BLaER1 treated with 17β-estradiol and CSF1 and Interleukin-3, amounts not matched to agents 10 nM and 100 nM (cell line): ENCODE results near the gene APBA1.

Experiments used
- H3K27ac ChIP-seq, 11 experiments: shearing (Covaris generic); formaldehyde crosslinking; 2 replicates each; pipeline ENCODE4 v1.8.1; 2022
- H3K27me3 ChIP-seq, 11 experiments: shearing (Covaris generic); formaldehyde crosslinking; 2 replicates each; pipeline ENCODE4 v1.8.1; 2022
- H3K36me3 ChIP-seq, 11 experiments: shearing (Covaris generic); formaldehyde crosslinking; 2 replicates each; pipeline ENCODE4 v1.8.1; 2022
- H3K4me1 ChIP-seq, 10 experiments: shearing (Covaris generic); formaldehyde crosslinking; 2 replicates each; pipeline ENCODE4 v1.8.1; 2022
- H3K4me2 ChIP-seq, 11 experiments: shearing (Covaris generic); formaldehyde crosslinking; 2 replicates each; pipeline ENCODE4 v1.8.1; 2022
- H3K4me3 ChIP-seq, 10 experiments: shearing (Covaris generic); formaldehyde crosslinking; 2 replicates each; pipeline ENCODE4 v1.8.1; 2022
- H3K9ac ChIP-seq, 11 experiments: shearing (Covaris generic); formaldehyde crosslinking; 2 replicates each; pipeline ENCODE4 v1.8.1; 2022
- H3K9me3 ChIP-seq, 11 experiments: shearing (Covaris generic); formaldehyde crosslinking; replicated peaks in 1 of 11; 2 replicates each; pipeline ENCODE4 v1.8.1; 2022
- H4K20me1 ChIP-seq, 11 experiments: shearing (Covaris generic); formaldehyde crosslinking; 2 replicates each; pipeline ENCODE4 v1.8.1; 2022
- Cebpa-rat ChIP-seq, 11 experiments: shearing (Covaris generic); IDR thresholded peaks; 2 replicates each; pipeline ENCODE4 v1.8.1; 2022

Gene APBA1

DNA sequence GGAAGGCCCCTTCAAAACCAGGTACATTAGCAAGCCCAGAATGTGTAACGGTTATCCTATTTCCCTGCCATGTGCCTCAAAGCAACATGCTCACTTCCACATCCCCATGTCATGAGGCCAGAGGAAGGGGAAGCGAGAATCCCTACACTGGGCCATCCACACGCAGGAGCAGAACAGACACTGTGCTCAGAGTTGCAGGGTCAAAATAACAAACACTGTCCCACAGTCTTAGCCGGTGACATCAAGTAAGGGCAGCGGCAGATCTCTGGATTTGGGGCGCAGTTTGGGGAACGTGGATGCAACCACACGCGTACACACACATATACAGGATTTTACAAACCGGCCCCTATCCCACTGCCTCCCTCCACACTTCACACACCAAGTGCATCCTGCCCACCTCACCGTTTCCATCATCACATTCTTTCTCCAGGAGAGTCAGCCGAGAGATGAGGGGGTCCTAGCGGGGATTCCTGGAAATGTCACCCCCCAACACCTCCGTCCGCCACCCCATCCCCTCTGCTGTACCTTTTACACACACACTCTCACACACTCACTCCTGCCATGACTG is 776 bp downstream of the APBA1 start:
- H4K20me1 ChIP-seq: no peaks in the 10 kb centered on the region
- H3K4me1 ChIP-seq: peaks cover 31 to 57% (median 39%) of the 10 kb centered on the region in 10 experiments
- TF ChIP-seq Cebpa-rat (IDR thresholded peaks at IDR 0.05): no peak
- H3K9me3 ChIP-seq: no peaks in the 10 kb centered on the region
- no peaks in the 10 kb centered on the region for H3K27me3 ChIP-seq
- H3K4me2 ChIP-seq: peak overlapping the region; percentile 92 to 98 (median 94)
- peak overlapping the region; percentile 69 to 84 (median 80) for H3K9ac ChIP-seq
- peak overlapping the region; percentile 26 to 78 (median 54); a peak in 17 of 22 replicates for H3K27ac ChIP-seq
- H3K36me3 ChIP-seq: no peaks in the 10 kb centered on the region
- H3K4me3 ChIP-seq: peak overlapping the region; percentile 66 to 91 (median 86)

DNA sequence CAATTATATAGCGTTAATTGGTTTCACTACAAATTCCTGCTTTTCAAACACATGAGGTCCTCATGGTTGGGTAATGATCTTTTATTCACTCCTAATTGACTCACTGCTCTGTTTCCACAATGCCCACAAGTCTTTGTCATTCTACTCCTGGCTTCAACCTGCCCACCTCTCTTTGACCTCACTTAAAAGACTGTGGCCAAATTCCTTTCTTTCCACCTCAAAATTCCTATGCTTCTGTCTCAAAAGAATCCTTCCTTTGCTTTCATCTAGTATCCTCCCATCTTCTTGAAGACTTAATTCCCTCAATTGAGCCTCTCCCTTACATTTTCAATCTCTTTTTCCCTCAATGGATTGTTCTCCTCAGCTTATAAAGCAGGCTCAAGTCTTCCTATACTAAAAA is 4.9 kb downstream of the APBA1 start:
- H3K9ac ChIP-seq: no peak overlapping the region
- H4K20me1 ChIP-seq: 0 out of 22 replicates have a peak, but pooled peaks cover 0 to 3% (median 0%) of the 10 kb centered on the region in 11 experiments
- no peak for TF ChIP-seq Cebpa-rat (IDR thresholded peaks at IDR 0.05)
- no peak overlapping the region for H3K4me3 ChIP-seq
- H3K4me1 ChIP-seq: peaks cover 15 to 56% (median 27%) of the 10 kb centered on the region in 10 experiments
- H3K4me2 ChIP-seq: no peak overlapping the region
- no peaks in the 10 kb centered on the region for H3K9me3 ChIP-seq
- no peaks in the 10 kb centered on the region for H3K27me3 ChIP-seq
- no peak overlapping the region for H3K27ac ChIP-seq
- H3K36me3 ChIP-seq: no peaks in the 10 kb centered on the region

DNA sequence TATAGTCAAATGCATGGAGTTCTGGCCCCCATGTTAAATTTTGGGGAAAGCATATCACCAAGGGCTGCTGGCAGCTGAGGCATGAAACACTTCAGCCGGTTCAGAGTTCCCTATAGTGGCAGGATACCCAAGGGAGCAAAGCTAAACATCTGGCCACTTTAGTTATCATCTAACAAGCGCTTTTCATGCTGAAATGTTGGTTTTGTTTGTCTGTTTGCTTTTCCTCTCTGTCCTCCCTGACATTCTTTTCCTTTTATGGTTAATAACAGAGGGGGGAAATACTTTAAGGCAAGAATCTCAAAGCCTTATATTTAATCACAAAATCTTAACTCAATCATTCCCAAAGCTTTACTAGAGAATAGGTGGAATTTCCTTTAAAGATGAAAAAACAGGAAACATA is 11.9 kb downstream of the APBA1 start:
- Histone ChIP-seq H3K27me3 (no peaks in the 10 kb centered on the region), H3K4me1 (peaks cover 0 to 59% (median 45%) of the 10 kb centered on the region in 10 experiments; a peak in 17 of 20 replicates), H3K27ac (0 out of 22 replicates have a peak overlapping the region, but pooled peaks of 2 of the 11 experiments have one; percentile 1 to 11), H3K36me3 (no peaks in the 10 kb centered on the region; a peak in 1 of 22 replicates), H3K9ac (no peak overlapping the region), H4K20me1 (peaks cover 0 to 6% (median 0%) of the 10 kb centered on the region in 11 experiments; a peak in 1 of 22 replicates), H3K4me3 (no peak overlapping the region), H3K4me2 (peak overlapping the region in 8 of 11 experiments; percentile 21 to 77 (median 56); a peak in 15 of 22 replicates), H3K9me3 (0 out of 22 replicates have a peak, but pooled peaks cover 0 to 4% (median 0%) of the 10 kb centered on the region in 11 experiments)
- no peak for TF ChIP-seq Cebpa-rat (IDR thresholded peaks at IDR 0.05)

DNA sequence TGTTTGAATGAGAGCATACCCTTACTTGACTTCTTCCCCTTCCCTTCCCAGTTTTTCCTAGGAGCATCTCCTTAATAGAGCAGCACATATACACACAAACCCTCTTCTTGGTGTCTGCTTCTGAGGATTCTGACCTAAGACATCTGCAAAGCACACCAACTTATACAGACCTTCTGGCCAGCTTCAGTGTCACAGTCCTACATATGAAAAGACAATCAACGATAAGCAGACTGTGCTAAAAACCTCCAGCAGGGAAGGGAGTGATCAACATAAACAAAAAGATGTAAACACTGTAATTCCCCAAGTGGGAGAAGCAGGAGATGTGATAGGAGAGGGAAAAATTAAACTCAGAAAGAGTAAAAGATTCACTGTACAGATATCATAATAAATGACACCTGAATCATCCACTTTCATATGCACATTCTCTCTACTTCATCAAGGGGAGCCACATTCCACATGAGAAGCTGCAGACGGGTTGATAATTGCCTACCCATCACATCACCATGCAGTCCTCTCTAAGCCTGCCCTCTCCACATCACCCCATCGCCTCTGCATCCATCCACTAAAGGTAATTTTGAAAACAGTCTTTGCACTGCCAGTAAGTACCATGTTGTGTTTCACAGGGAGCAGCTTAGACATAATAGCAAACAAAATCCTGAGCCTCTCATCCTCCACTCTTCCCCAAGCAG is 13.0 kb downstream of the APBA1 start:
- no peak for TF ChIP-seq Cebpa-rat (IDR thresholded peaks at IDR 0.05)
- Histone ChIP-seq H3K4me3 (no peak overlapping the region), H3K9me3 (peaks cover 0 to 4% (median 0%) of the 10 kb centered on the region in 11 experiments; a peak in 1 of 22 replicates), H3K4me2 (peak overlapping the region in 7 of 11 experiments; percentile 24 to 75 (median 50); a peak in 10 of 22 replicates), H3K27me3 (no peaks in the 10 kb centered on the region), H3K9ac (no peak overlapping the region), H3K36me3 (no peaks in the 10 kb centered on the region; a peak in 1 of 22 replicates), H3K4me1 (peaks cover 0 to 51% (median 44%) of the 10 kb centered on the region in 10 experiments; a peak in 17 of 20 replicates), H4K20me1 (peaks cover 0 to 6% (median 0%) of the 10 kb centered on the region in 11 experiments; a peak in 1 of 22 replicates), H3K27ac (no peak overlapping the region)

DNA sequence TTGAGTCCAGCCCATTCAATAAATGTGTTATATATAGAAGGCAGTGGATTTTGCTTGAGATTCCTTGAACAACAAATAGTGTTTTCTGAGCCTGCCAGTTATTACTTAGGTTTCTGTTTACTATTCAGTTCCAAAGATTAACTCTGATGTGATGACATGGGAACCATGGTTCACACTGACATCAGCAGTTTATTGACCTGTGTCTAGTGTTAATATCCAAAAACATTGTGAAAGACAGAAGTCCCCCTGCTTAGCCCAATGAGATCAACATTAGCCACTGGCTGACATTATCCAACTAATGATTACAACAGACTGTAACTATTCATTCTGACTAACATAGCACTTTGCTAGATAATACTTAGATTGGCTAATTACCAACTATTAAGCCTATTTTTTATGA is 14.9 kb downstream of the APBA1 start:
- TF ChIP-seq Cebpa-rat (IDR thresholded peaks at IDR 0.05): no peak
- Histone ChIP-seq H4K20me1 (peaks cover 0 to 4% (median 0%) of the 10 kb centered on the region in 11 experiments; a peak in 1 of 22 replicates), H3K9me3 (peaks cover 0 to 17% (median 3%) of the 10 kb centered on the region in 11 experiments; a peak in 9 of 22 replicates)

GRCh38 chr9:69655065-69655464 is 17.1 kb downstream of the APBA1 start:
- Histone ChIP-seq H3K27me3 (no peaks in the 10 kb centered on the region), H3K4me1 (peaks cover 0 to 44% (median 34%) of the 10 kb centered on the region in 10 experiments; a peak in 18 of 20 replicates), H3K9me3 (peaks cover 0 to 27% (median 8%) of the 10 kb centered on the region in 11 experiments; a peak in 11 of 22 replicates), H3K9ac (no peak overlapping the region), H3K36me3 (peaks cover 0 to 4% (median 0%) of the 10 kb centered on the region in 11 experiments; a peak in 2 of 22 replicates), H3K4me3 (no peak overlapping the region), H3K4me2 (no peak overlapping the region), H4K20me1 (no peaks in the 10 kb centered on the region), H3K27ac (no peak overlapping the region)
- TF ChIP-seq Cebpa-rat (IDR thresholded peaks at IDR 0.05): no peak

More for the DNA sequence above, 14.9 kb downstream of the APBA1 start:
- Histone ChIP-seq H3K4me2 (no peak overlapping the region), H3K4me3 (no peak overlapping the region), H3K4me1 (peaks cover 0 to 46% (median 41%) of the 10 kb centered on the region in 10 experiments; a peak in 17 of 20 replicates), H3K9ac (no peak overlapping the region), H3K27ac (no peak overlapping the region), H3K36me3 (peaks cover 0 to 4% (median 0%) of the 10 kb centered on the region in 11 experiments; a peak in 1 of 22 replicates), H3K27me3 (no peaks in the 10 kb centered on the region)

DNA sequence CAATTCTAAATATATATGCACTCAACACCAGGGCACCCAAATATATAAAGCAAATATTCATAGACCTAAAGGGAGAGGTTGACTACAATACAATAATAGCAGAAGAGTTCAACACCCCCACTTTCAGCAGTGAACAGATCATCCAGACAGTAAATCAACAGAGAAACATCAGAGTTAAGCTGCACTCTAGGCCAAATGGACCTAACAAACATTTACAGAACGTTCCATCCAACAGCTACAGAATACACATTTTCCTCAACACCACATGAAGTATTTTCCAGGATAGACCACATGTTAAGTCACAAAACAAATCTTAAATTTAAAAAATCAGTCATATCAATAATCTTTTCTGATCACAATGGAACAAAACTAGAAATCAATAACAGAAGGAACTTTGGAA is 18.9 kb downstream of the APBA1 start:
- Histone ChIP-seq H3K4me3 (no peak overlapping the region), H3K4me1 (peaks cover 0 to 44% (median 32%) of the 10 kb centered on the region in 10 experiments; a peak in 18 of 20 replicates), H3K9ac (no peak overlapping the region), H3K27ac (no peak overlapping the region), H3K27me3 (no peaks in the 10 kb centered on the region), H4K20me1 (no peaks in the 10 kb centered on the region), H3K9me3 (peaks cover 0 to 27% (median 8%) of the 10 kb centered on the region in 11 experiments; a peak in 11 of 22 replicates), H3K4me2 (no peak overlapping the region), H3K36me3 (peaks cover 0 to 4% (median 0%) of the 10 kb centered on the region in 11 experiments; a peak in 2 of 22 replicates)
- TF ChIP-seq Cebpa-rat (IDR thresholded peaks at IDR 0.05): no peak

GRCh38 chr9:69649566-69650250 is 22.5 kb downstream of the APBA1 start:
- no peak overlapping the region for H3K9ac ChIP-seq
- H3K27me3 ChIP-seq: no peaks in the 10 kb centered on the region
- 0 out of 22 replicates have a peak, but pooled peaks of 1 of the 11 experiments have one; percentile 15 for TF ChIP-seq Cebpa-rat (IDR thresholded peaks at IDR 0.05)
- peak overlapping the region in 10 of 11 experiments; percentile 23 to 74 (median 60); a peak in 19 of 22 replicates for H3K4me2 ChIP-seq
- H3K36me3 ChIP-seq: peaks cover 0 to 10% (median 0%) of the 10 kb centered on the region in 11 experiments; a peak in 7 of 22 replicates
- H3K4me1 ChIP-seq: peaks cover 0 to 53% (median 32%) of the 10 kb centered on the region in 10 experiments; a peak in 18 of 20 replicates
- peak overlapping the region in 2 of 11 experiments; percentile 28 to 42; a peak in 2 of 22 replicates for H3K27ac ChIP-seq
- H3K9me3 ChIP-seq: peaks cover 0 to 22% (median 8%) of the 10 kb centered on the region in 11 experiments; a peak in 11 of 22 replicates
- no peaks in the 10 kb centered on the region for H4K20me1 ChIP-seq
- no peak overlapping the region for H3K4me3 ChIP-seq
